DOHH2 (cell line): ENCODE measurements around the gene SYTL1.
A peak's percentile ranks its signal among the peaks of the same experiment; 100 is the strongest.

Source experiments
- CTCF ChIP-seq: fragments of 200-600 bp; sonication (generic); IDR thresholded peaks from one replicate; pipeline ENCODE4 v1.5.1; 2014; ENCODE audit warnings: antibody characterized with exemption, mild to moderate bottlenecking, low read depth, low read length; ENCODE audit not compliant: poor library complexity, severe bottlenecking
- EZH2phosphoT487 ChIP-seq: fragments of 200-600 bp; sonication (generic); IDR thresholded peaks from 2 replicates; pipeline ENCODE4 v1.6.1; 2017; ENCODE audit warnings: borderline replicate concordance, mild to moderate bottlenecking, antibody characterized with exemption, low read length, moderate library complexity, mixed read lengths

DNA sequence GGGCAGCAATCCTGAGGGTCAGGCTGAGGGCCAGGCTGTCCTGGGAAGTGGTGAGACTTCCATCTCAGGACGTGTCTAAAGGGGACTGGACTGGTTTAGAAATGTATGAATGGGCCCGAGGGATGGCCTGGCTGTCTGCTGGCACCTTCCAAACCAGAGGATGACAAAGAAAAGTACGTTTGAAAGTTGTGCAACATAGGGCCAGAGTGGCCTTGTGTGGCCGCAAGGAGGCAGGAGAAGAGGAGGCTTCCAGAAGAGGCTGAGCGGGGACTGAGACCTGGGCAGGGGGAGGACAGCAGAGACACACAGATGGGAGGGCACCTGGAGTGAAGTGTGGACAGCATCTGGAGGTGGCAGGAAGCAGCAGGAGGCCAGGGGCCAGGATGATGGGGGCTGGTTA is 2.6 kb upstream of the SYTL1 start:
- peak; percentile 16 for TF ChIP-seq CTCF
- TF ChIP-seq EZH2phosphoT487 = no peak
